ENCODE results near the gene CCDC27. TPM values are rescaled to one million over a fixed set of nuclear protein-coding genes. Genes with fewer than 3 reads are reported as not detected.

Gene CCDC27
- total and polyA plus RNA-seq, 2 of the 13 experiments (the other 11 are each of a cell fraction or from before 2014, with no cell fraction given): not detected

DNA sequence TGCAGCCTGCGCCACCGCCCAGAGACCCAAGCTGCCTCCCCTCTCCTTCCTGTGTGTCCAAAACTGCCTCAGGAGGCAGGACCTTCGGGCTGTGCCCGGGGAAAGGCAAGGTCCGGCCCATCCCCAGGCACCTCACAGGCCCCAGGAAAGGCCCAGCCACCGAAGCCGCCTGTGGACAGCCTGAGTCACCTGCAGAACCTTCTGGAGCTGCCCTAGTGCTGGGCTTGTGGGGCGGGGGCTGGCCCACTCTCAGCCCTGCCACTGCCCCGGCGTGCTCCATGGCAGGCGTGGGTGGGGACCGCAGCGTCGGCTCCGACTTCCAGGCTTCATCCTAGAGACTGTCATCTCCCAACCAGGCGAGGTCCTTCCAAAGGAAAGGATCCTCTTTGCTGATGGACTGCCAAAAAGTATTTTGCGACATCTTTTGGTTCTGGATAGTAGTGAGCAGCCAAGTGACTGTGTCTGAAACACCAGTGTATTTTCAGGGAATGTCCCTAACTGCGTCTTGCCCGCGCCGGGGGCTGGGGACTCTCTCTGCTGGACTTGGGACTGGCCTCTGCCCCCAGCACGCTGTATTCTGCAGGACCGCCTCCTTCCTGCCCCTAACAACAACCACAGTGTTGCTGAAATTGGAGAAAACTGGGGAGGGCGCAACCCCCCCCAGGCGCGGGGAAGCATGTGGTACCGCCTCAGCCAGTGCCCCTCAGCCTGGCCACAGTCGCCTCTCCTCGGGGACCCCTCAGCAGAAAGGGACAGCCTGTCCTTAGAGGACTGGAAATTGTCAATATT is 19.0 kb upstream of the CCDC27 start (continued):
- TF ChIP-seq, protein P1, sequence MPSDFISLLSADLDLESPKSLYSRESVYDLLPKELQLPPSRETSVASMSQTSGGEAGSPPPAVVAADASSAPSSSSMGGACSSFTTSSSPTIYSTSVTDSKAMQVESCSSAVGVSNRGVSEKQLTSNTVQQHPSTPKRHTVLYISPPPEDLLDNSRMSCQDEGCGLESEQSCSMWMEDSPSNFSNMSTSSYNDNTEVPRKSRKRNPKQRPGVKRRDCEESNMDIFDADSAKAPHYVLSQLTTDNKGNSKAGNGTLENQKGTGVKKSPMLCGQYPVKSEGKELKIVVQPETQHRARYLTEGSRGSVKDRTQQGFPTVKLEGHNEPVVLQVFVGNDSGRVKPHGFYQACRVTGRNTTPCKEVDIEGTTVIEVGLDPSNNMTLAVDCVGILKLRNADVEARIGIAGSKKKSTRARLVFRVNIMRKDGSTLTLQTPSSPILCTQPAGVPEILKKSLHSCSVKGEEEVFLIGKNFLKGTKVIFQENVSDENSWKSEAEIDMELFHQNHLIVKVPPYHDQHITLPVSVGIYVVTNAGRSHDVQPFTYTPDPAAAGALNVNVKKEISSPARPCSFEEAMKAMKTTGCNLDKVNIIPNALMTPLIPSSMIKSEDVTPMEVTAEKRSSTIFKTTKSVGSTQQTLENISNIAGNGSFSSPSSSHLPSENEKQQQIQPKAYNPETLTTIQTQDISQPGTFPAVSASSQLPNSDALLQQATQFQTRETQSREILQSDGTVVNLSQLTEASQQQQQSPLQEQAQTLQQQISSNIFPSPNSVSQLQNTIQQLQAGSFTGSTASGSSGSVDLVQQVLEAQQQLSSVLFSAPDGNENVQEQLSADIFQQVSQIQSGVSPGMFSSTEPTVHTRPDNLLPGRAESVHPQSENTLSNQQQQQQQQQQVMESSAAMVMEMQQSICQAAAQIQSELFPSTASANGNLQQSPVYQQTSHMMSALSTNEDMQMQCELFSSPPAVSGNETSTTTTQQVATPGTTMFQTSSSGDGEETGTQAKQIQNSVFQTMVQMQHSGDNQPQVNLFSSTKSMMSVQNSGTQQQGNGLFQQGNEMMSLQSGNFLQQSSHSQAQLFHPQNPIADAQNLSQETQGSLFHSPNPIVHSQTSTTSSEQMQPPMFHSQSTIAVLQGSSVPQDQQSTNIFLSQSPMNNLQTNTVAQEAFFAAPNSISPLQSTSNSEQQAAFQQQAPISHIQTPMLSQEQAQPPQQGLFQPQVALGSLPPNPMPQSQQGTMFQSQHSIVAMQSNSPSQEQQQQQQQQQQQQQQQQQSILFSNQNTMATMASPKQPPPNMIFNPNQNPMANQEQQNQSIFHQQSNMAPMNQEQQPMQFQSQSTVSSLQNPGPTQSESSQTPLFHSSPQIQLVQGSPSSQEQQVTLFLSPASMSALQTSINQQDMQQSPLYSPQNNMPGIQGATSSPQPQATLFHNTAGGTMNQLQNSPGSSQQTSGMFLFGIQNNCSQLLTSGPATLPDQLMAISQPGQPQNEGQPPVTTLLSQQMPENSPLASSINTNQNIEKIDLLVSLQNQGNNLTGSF (CRISPR knock-in tag; IDR thresholded peaks at IDR 0.05): 0 out of 2 replicates have a peak, but pooled peaks have one; percentile 10
- TF ChIP-seq KLF13 (CRISPR knock-in tag; IDR thresholded peaks at IDR 0.05) (no peak), NR2C2 (CRISPR knock-in tag; IDR thresholded peaks at IDR 0.05; ENCODE audit: borderline replicate concordance) (peak; percentile 65), KDM2A (CRISPR knock-in tag; IDR thresholded peaks at IDR 0.05; ENCODE audit: borderline replicate concordance, low read depth) (peak; percentile 48; the same call in 1 of the 2 replicates), THYN1 (CRISPR knock-in tag; IDR thresholded peaks at IDR 0.05; ENCODE audit: borderline replicate concordance, low read depth) (0 out of 2 replicates have a peak, but pooled peaks have one; percentile 34), ZNF547 (CRISPR knock-in tag; IDR thresholded peaks at IDR 0.05) (0 out of 2 replicates have a peak, but pooled peaks have one; percentile 36), ZSCAN22 (CRISPR knock-in tag; IDR thresholded peaks at IDR 0.05) (no peak), ZNF292 (CRISPR knock-in tag; IDR thresholded peaks at IDR 0.05; ENCODE audit: borderline replicate concordance, low read depth) (no peak)
- TF ChIP-seq, protein P2, sequence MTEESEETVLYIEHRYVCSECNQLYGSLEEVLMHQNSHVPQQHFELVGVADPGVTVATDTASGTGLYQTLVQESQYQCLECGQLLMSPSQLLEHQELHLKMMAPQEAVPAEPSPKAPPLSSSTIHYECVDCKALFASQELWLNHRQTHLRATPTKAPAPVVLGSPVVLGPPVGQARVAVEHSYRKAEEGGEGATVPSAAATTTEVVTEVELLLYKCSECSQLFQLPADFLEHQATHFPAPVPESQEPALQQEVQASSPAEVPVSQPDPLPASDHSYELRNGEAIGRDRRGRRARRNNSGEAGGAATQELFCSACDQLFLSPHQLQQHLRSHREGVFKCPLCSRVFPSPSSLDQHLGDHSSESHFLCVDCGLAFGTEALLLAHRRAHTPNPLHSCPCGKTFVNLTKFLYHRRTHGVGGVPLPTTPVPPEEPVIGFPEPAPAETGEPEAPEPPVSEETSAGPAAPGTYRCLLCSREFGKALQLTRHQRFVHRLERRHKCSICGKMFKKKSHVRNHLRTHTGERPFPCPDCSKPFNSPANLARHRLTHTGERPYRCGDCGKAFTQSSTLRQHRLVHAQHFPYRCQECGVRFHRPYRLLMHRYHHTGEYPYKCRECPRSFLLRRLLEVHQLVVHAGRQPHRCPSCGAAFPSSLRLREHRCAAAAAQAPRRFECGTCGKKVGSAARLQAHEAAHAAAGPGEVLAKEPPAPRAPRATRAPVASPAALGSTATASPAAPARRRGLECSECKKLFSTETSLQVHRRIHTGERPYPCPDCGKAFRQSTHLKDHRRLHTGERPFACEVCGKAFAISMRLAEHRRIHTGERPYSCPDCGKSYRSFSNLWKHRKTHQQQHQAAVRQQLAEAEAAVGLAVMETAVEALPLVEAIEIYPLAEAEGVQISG (CRISPR knock-in tag; IDR thresholded peaks at IDR 0.05): peak; percentile 36
- TF ChIP-seq, protein P3, sequence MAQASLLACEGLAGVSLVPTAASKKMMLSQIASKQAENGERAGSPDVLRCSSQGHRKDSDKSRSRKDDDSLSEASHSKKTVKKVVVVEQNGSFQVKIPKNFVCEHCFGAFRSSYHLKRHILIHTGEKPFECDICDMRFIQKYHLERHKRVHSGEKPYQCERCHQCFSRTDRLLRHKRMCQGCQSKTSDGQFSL (CRISPR knock-in tag; IDR thresholded peaks at IDR 0.05): 0 out of 2 replicates have a peak, but pooled peaks have one; percentile 76
- TF ChIP-seq, protein P4, sequence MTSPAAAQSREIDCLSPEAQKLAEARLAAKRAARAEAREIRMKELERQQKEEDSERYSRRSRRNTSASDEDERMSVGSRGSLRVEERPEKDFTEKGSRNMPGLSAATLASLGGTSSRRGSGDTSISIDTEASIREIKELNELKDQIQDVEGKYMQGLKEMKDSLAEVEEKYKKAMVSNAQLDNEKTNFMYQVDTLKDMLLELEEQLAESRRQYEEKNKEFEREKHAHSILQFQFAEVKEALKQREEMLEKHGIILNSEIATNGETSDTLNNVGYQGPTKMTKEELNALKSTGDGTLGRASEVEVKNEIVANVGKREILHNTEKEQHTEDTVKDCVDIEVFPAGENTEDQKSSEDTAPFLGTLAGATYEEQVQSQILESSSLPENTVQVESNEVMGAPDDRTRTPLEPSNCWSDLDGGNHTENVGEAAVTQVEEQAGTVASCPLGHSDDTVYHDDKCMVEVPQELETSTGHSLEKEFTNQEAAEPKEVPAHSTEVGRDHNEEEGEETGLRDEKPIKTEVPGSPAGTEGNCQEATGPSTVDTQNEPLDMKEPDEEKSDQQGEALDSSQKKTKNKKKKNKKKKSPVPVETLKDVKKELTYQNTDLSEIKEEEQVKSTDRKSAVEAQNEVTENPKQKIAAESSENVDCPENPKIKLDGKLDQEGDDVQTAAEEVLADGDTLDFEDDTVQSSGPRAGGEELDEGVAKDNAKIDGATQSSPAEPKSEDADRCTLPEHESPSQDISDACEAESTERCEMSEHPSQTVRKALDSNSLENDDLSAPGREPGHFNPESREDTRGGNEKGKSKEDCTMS (CRISPR knock-in tag; conservative IDR thresholded peaks at IDR 0.05): no peak
- TF ChIP-seq, protein P5, sequence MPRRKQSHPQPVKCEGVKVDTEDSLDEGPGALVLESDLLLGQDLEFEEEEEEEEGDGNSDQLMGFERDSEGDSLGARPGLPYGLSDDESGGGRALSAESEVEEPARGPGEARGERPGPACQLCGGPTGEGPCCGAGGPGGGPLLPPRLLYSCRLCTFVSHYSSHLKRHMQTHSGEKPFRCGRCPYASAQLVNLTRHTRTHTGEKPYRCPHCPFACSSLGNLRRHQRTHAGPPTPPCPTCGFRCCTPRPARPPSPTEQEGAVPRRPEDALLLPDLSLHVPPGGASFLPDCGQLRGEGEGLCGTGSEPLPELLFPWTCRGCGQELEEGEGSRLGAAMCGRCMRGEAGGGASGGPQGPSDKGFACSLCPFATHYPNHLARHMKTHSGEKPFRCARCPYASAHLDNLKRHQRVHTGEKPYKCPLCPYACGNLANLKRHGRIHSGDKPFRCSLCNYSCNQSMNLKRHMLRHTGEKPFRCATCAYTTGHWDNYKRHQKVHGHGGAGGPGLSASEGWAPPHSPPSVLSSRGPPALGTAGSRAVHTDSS (CRISPR knock-in tag; conservative IDR thresholded peaks at IDR 0.05): 0 out of 2 replicates have a peak, but pooled peaks have one; percentile 27
